ENCODE measurements around the gene HAS3.

GRCh38 chr16:69095193-69095592 lies 10.3 kb upstream of the HAS3 start:
- TF ChIP-seq TCF7L2 (IDR thresholded peaks at IDR 0.05; ENCODE audit: borderline replicate concordance, extremely low read depth, insufficient read depth, insufficient read length) = no peak
- no peak for TF ChIP-seq CTCF (IDR thresholded peaks at IDR 0.05 in 2 of 3, conservative IDR thresholded peaks at IDR 0.05 in 1 of 3; ENCODE audit: borderline replicate concordance in 1 of 3, insufficient read depth in 1 of 3, low read depth in 2 of 3, low read length in 2 of 3)
- TF ChIP-seq SRF (IDR thresholded peaks at IDR 0.05; ENCODE audit: low read depth) = no peak
- no peak for TF ChIP-seq JUND (IDR thresholded peaks at IDR 0.05)
- no peak for TF ChIP-seq EZH2 (IDR thresholded peaks at IDR 0.05)
- no peak for TF ChIP-seq POLR2A (IDR thresholded peaks at IDR 0.05; ENCODE audit: borderline replicate concordance, extremely low read depth, insufficient read depth, insufficient read length)
- no peak for TF ChIP-seq POLR2AphosphoS5 (IDR thresholded peaks at IDR 0.05; ENCODE audit: low read depth, low read length)
- TF ChIP-seq MAX (IDR thresholded peaks at IDR 0.05) = no peak
- no peak for TF ChIP-seq SIN3A (IDR thresholded peaks at IDR 0.05; ENCODE audit: low read depth)

All from HCT116 (cell line).